Adrenal gland (tissue), 12 donors: ENCODE data around the gene TOP2B. TPM values are rescaled to one million over a fixed set of nuclear protein-coding genes. Genes with fewer than 3 reads are reported as not detected.

Experiments used
- DNase-seq, 7 donors: peaks; one replicate each; pipeline ENCODE4 v3.0.0-alpha.2; 2019 to 2020
- H3K27ac ChIP-seq, 5 donors: fragments of 200-600 bp; sonication (generic) in 4 of 5; 1 replicate in 3 of 5; 2 replicates in 2 of 5; pipeline versions ENCODE4 v1.5.1 to v1.8.0; 2016 to 2020; ENCODE audit warnings: mild to moderate bottlenecking in 1 of 5
- H3K27me3 ChIP-seq: fragments of 200-600 bp; 2 replicates; pipeline ENCODE4 v1.8.0; 2021
- H3K36me3 ChIP-seq, 2 donors: fragments of 200-600 bp; replicated peaks in 1 of 2; 1 replicate in 1 of 2; 2 replicates in 1 of 2; pipeline versions ENCODE4 v1.5.1 to v1.8.0; 2018 to 2022
- H3K4me1 ChIP-seq, 2 donors: fragments of 200-600 bp; replicated peaks in 1 of 2; 1 replicate in 1 of 2; 2 replicates in 1 of 2; pipeline versions ENCODE4 v1.5.1 to v1.8.0; 2018 to 2021
- H3K4me3 ChIP-seq, 4 donors: fragments of 200-600 bp; sonication (generic) in 3 of 4; one replicate each; pipeline ENCODE4 v1.5.1; 2016 to 2018
- H3K9me3 ChIP-seq, 3 donors: fragments of 200-600 bp; sonication (generic) in 1 of 3; replicated peaks in 1 of 3; 1 replicate in 2 of 3; 2 replicates in 1 of 3; pipeline versions ENCODE4 v1.5.1 to v1.8.0; 2016 to 2021
- CTCF ChIP-seq, 6 experiments: fragments of 450-650 bp in 4 of 6; fragments of 200-600 bp in 2 of 6; sonication (generic) in 1 of 6; IDR thresholded peaks; 1 replicate in 5 of 6; 2 replicates in 1 of 6; pipeline versions ENCODE4 v1.5.1 to v1.8.0; 2016 to 2021; ENCODE audit warnings: antibody characterized with exemption in 6 of 6, mild to moderate bottlenecking in 2 of 6, moderate library complexity in 1 of 6
- POLR2A ChIP-seq, 2 donors: fragments of 450-650 bp; IDR thresholded peaks; one replicate each; pipeline ENCODE4 v1.6.1; 2017; ENCODE audit warnings: antibody characterized with exemption in 2 of 2, mild to moderate bottlenecking in 2 of 2, moderate library complexity in 1 of 2
- WGBS, 4 donors: extraction: QIAGEN DNeasy Blood & Tissue Kit in 2 of 4; methylation state at CpG; one replicate each; pipeline versions ENCODE4 v1.1.5 to v1.1.7; 2013 to 2017; 5-methylcytosine and 5-hydroxymethylcytosine counted together
- intact Hi-C, 2 donors: fragments of 100-400 bp; cut with DNase I; formaldehyde crosslinking; loops; one replicate each; pipeline versions ENCODE4 v1.14.1 to v1.15.0; 2022 to 2023
- polyA plus RNA-seq, 3 donors: library from polyadenylated mRNA; stranded (reverse); fragments of 200-250 nt in 2 of 3; fragments of 350-450 nt in 1 of 3; fragmentation: Illumina TruSeq in 1 of 3; extraction: RNeasy Lipid Tissue Mini Kit (QIAGEN cat#74804) in 1 of 3; gene quantifications; one replicate each; pipeline ENCODE4 v1.2.3, GENCODE V29; 2013 to 2014
- total RNA-seq, 9 donors: library from RNA; depleted of rRNA in 4 of 9; stranded (reverse); fragments of >200 nt in 4 of 9; fragments of 120-200 nt in 1 of 9; fragmentation: NEBNext Ultra II Directional in 1 of 9; extraction: Animal tissue kit (Norgen Biotek cat#: 25700) in 1 of 9; gene quantifications; one replicate each; pipeline versions ENCODE4 v1.1.0 to v1.2.4, GENCODE V29; 2013 to 2023
- donor health status: healthy with polysubstance abuse.
- donor health status: Bipolar disorder and iron deficiency.
- donor health status: DM: yes; HTN: yes; CAD: no.
- donor health status: DM: no; HTN: no; CAD: no.
- donor health status: DM: no; HTN: no; CAD: no.
- donor health status: DM: yes; HTN: yes; CAD: no.

TOP2B gene
- total and polyA plus RNA-seq, 12 donors, result 33.7 to 108 (median 73.5) TPM

- Histone ChIP-seq H3K27ac (no peak overlapping the region), H3K27me3 (no peaks in the 10 kb centered on the region), H3K4me1 (no peaks in the 10 kb centered on the region), H3K4me3 (no peak overlapping the region), H3K9me3 (no peaks in the 10 kb centered on the region), H3K36me3 (peaks cover 0 to 35% of the 10 kb centered on the region in 2 donors)
- WGBS, 4 donors, result 94 to 99% (median 98%) methylated on average over 2 of the region's 2 CpGs
- intact Hi-C loops, result no loop called here
- no peak for DNase-seq
- no peak for TF ChIP-seq CTCF (IDR thresholded peaks at IDR 0.05)
- TF ChIP-seq POLR2A (IDR thresholded peaks at IDR 0.05), result no peak
These were observed 43.6 kb downstream of the TOP2B start for GRCh38 chr3:25621087-25621486.

GRCh38 chr3:25620493-25620892 lies 44.2 kb downstream of the TOP2B start:
- Histone ChIP-seq H3K4me3 (no peak overlapping the region), H3K4me1 (no peaks in the 10 kb centered on the region), H3K27ac (no peak overlapping the region), H3K9me3 (no peaks in the 10 kb centered on the region), H3K36me3 (peaks cover 0 to 38% of the 10 kb centered on the region in 2 donors), H3K27me3 (no peaks in the 10 kb centered on the region)
- intact Hi-C loops, result no loop called here
- 93 to 95% (median 94%) methylated on average over 5 of the region's 5 CpGs for WGBS, 4 donors
- DNase-seq, result no peak
- TF ChIP-seq CTCF (IDR thresholded peaks at IDR 0.05), result no peak
- no peak for TF ChIP-seq POLR2A (IDR thresholded peaks at IDR 0.05)

- H3K9me3 ChIP-seq, result no peaks in the 10 kb centered on the region
- H3K4me3 ChIP-seq, result no peak overlapping the region
- no peak overlapping the region for H3K27ac ChIP-seq
- H3K4me1 ChIP-seq, result no peaks in the 10 kb centered on the region
- TF ChIP-seq CTCF (IDR thresholded peaks at IDR 0.05), result no peak
- no peak for TF ChIP-seq POLR2A (IDR thresholded peaks at IDR 0.05)
- intact Hi-C loops, result no loop called here
- H3K36me3 ChIP-seq, result peaks cover 0 to 35% of the 10 kb centered on the region in 2 donors
- no peaks in the 10 kb centered on the region for H3K27me3 ChIP-seq
- DNase-seq, result no peak
These were observed 45.3 kb downstream of the TOP2B start for GRCh38 chr3:25619382-25619781.

- no peaks in the 10 kb centered on the region for H3K27me3 ChIP-seq
- no peak overlapping the region for H3K4me3 ChIP-seq
- TF ChIP-seq CTCF (IDR thresholded peaks at IDR 0.05) (no peak), POLR2A (IDR thresholded peaks at IDR 0.05) (no peak)
- no peak overlapping the region for H3K27ac ChIP-seq
- no peaks in the 10 kb centered on the region for H3K9me3 ChIP-seq
- no peaks in the 10 kb centered on the region for H3K4me1 ChIP-seq
- intact Hi-C loops, result no loop called here
- H3K36me3 ChIP-seq, result peaks cover 0 to 30% of the 10 kb centered on the region in 2 donors
- DNase-seq, result no peak
These were observed 46.7 kb downstream of the TOP2B start for GRCh38 chr3:25618028-25618427.
